Measurements from ENCODE around the gene MRPL16.
"Not testable (repeated sequence)": the region's sequence is repeated elsewhere in the genome, so short reads cannot be mapped to it uniquely, and the experiment has no call there.

MRPL16 gene

GRCh38 chr11:59812220-59812619 is 1.6 kb upstream of the MRPL16 start:
- DNase-seq (ENCODE audit: low read depth in 2 of 2) = no peak

GRCh38 chr11:59810911-59811259 is 307 bp upstream of the MRPL16 start:
- DNase-seq (ENCODE audit: low read depth in 2 of 2) = no peak

GRCh38 chr11:59807047-59807610 is 3.4 kb downstream of the MRPL16 start:
- DNase-seq (ENCODE audit: low read depth in 2 of 2) = no peak

DNA sequence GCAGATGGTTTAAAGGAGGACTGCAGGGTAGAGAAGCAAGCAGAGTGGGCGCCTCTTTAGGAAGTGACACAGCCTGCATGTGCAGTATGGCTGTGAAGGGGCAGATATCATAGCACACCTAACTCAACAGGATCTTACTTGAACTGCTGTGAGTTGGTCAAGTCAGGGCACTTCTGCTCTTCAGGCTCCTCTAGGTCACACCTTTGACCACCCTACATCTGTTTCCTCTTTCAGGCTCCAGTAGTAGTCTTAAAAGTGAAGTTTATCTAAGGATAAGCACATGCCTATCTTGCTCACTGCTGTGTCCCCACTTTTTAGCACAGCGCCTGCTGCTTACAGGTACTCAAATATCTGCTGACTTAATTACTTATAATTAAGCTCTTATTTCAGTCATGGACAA is 6.5 kb downstream of the MRPL16 start:
- no peak for DNase-seq (ENCODE audit: low read depth in 2 of 2)

GRCh38 chr11:59802639-59803176 is 7.9 kb downstream of the MRPL16 start:
- DNase-seq (ENCODE audit: low read depth in 2 of 2) = peak in 1 of 2 donors; percentile 19

DNA sequence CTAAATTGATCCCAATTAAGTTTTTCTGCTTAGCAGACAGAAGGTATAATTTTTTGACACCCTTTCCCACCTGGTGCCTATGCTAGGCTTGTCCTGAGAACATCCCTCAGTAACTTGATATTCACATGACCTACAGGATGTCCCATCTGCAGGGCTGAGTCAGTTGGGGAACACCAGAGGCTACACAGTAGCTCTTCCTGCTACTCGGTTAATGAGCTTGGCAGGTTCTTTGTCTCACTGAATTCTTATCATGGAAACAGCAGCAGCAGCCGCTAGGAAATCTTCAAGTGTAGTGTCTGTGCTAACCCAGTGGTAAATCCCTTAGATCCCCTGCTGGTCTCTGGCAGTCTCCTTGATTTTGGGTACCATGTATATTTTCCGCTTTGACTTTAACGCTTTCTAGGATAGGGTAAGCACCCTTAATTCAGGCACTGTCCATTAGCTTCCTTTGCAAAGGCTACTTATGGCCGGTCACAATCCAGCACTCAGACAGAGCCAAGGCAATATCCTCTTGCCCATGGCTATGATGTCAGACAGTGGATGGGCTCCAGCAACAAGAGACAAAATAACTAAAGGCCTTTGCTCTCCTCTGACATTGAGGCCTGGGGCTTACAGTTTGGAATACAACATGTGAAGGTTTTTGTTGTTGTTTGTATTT is 8.5 kb downstream of the MRPL16 start:
- DNase-seq (ENCODE audit: low read depth in 2 of 2) = no peak

DNA sequence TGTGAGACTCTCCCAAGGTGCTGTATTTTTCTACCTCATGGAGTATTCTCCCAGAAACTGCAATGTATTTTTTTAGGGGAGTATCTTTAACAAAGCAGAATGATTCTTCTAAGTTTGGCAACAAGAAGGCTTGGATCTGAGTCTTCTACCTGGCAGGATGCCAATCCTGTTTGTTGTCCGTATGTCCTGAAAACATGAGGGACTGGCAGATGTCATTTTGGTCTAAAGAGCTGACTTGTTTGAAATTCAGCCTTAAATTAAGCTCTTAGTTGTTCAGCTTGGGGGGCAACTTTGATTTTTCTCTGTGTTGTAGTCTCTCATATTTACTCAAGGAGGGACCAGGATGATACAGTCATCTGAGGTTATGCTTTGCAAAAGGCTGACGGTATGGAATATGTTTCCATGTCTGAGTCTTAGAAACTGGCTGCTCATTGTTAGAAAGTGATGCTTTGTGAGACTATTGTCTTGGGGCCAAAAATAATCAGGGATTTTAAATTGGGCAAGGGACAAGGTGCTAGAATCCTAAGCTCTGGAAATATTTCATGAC is 9.3 kb downstream of the MRPL16 start:
- no peak for DNase-seq (ENCODE audit: low read depth in 2 of 2)

- DNase-seq (ENCODE audit: low read depth in 2 of 2) = no peak
Observed at GRCh38 chr11:59800390-59801025, 10.1 kb downstream of the MRPL16 start.

- no peak for DNase-seq (ENCODE audit: low read depth in 2 of 2)
Observed at GRCh38 chr11:59794417-59794816, 16.2 kb downstream of the MRPL16 start.

DNA sequence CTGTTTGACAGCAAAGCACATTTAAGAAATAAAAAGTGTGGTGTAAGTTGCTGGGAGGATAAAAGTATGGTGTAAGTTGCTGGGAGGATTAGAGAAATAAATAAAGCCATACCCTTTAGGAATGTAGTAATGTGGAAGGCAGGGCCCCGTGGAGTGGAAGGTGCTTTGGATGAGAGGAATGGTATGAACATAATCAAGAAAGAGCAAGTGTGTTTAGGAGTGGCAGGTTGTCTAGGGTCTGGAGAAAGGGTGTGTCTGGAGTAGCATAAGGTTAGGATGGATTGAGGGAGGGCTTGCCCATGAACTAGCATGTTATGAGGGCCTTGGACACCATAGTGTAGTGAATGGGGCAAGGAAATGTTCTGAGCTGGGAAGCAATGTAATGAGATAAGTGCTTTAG is 18.1 kb downstream of the MRPL16 start:
- no peak for DNase-seq (ENCODE audit: low read depth in 2 of 2)

DNA sequence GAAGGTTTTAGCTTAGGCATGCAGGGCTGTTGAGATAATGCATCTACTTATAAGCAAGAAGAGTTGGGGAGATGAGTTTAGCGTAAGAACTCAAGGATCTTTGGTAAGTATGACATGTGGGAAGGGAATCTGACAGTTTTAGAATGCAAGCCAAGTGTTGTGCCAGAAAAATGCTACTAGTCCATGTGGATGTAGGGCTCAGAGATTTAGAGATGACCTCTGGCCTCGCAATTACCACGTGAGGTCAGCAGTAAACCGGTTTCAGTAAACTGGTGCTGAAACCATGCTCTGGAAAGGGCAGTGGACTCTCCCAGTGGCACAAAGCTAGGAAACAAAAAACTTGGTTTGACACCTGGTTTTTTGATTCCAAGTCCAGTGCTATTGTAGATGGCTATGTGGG is 18.9 kb downstream of the MRPL16 start:
- DNase-seq (ENCODE audit: low read depth in 2 of 2) = no peak

DNA sequence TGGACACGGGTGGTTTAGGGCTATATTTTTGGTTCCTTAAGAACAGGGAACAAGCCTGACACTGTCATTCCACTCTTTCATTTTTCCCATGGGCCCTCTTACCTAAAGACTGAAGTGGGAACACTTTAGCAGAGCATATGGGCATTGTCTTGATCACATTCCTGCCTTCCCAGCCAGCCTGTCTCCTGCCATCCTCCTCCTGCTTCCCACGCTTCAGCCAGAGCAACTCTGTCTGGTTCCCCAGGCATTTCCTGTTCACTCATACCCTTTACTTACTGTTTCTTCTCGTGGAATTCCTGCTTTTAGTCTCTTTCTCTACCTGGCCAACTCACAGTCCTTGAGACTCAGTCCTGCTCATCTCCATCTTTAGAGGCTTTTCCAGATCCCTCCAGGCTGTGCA is 22.8 kb downstream of the MRPL16 start:
- no peak for DNase-seq (ENCODE audit: low read depth in 2 of 2)

DNA sequence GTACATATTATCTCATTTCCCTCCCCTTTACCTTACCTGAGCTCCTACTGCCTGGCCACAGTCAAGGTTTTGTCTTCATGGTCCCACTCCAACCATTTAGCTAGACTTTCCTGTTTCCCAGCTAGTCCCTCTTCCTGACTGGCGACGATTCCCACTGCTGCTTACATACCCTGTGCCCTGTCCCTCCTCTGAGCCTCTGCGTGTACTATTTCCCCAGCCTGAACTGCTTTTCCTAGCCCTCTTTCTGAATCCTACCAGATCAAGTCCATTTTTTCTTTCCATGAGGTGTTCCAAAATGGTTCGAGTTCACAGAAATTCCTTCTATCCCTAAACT is 23.4 kb downstream of the MRPL16 start:
- DNase-seq (ENCODE audit: low read depth in 2 of 2) = no peak

- no peak for DNase-seq (ENCODE audit: low read depth in 2 of 2)
Observed at GRCh38 chr11:59785818-59786217, 24.8 kb downstream of the MRPL16 start.

- DNase-seq (ENCODE audit: low read depth in 2 of 2) = not testable (repeated sequence)
Observed at GRCh38 chr11:59784441-59784840, 26.1 kb downstream of the MRPL16 start.

GRCh38 chr11:59783632-59784090 is 26.9 kb downstream of the MRPL16 start:
- no peak for DNase-seq (ENCODE audit: low read depth in 2 of 2)

- no peak for DNase-seq (ENCODE audit: low read depth in 2 of 2)
Observed at GRCh38 chr11:59782080-59782479, 28.5 kb downstream of the MRPL16 start.

DNA sequence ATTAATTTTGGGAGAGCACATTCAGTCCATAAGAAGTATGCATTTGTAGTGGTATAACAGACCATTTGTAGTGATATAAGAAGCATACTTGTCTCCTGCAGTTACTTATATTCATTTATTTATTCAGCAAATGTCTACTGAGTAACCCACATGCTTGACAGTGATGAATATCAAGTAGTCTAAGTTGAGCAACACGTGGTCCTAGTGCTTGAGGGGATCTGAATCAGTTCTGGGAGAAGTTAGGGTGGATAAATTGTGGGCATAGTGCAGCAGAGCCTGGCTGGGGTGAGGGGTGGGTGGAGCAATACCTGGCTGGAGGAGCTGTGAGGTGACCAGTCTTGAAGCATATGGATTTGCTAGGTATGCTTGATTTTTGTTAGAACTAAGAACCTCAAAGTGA is 31.1 kb downstream of the MRPL16 start:
- DNase-seq (ENCODE audit: low read depth in 2 of 2) = no peak

DNA sequence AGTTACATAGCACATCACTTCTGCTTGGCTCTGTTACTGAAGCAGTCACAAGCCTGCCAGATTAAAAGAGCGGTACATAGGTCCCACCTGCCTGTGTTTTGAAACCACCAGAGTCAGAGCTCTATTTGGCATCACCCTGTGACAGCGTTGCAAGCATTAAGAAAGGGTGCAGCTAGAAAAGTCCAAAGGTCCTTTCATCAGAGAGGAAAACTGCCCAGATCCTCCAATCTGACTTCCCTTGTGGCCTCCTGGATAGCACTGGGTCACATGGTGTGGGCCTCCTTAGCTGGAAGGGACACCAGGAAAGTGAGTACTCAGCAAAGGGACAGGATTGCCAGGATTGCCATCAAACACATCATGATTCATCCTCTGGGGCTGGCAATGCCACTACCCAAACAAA is 32.5 kb downstream of the MRPL16 start:
- DNase-seq (ENCODE audit: low read depth in 2 of 2) = no peak

GRCh38 chr11:59777104-59777503 is 33.5 kb downstream of the MRPL16 start:
- DNase-seq (ENCODE audit: low read depth in 2 of 2) = no peak

- DNase-seq (ENCODE audit: low read depth in 2 of 2) = no peak
Observed at GRCh38 chr11:59776210-59777066, 34.1 kb downstream of the MRPL16 start.

DNA sequence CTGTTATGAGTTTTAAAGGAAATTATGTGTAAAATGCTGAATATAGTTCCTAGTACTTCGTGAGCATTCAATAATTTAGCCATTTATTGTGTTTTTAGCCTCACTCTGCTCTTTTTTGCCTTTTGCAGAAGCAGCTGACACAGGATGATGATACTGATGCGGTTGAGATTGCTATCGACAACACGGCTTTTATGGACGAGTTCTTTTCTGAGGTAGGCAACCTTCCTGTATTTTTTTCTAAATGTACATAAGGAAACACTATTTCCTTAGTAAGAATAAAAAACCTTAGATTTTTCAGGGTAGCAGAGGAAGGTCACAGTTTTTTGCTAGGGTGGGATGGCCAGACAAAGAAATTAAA is 37.5 kb downstream of the MRPL16 start:
- DNase-seq (ENCODE audit: low read depth in 2 of 2) = no peak
